GM21526 (cell line): ENCODE data around the gene NFIA.

Experiments
- ATAC-seq: cut with Tn5 transposase; IDR thresholded peaks from one replicate; pipeline ENCODE4 v1.9.1; 2021; ENCODE audit warnings: moderate library complexity; ENCODE audit not compliant: unreplicated experiment, low FRiP score

The NFIA gene

DNA sequence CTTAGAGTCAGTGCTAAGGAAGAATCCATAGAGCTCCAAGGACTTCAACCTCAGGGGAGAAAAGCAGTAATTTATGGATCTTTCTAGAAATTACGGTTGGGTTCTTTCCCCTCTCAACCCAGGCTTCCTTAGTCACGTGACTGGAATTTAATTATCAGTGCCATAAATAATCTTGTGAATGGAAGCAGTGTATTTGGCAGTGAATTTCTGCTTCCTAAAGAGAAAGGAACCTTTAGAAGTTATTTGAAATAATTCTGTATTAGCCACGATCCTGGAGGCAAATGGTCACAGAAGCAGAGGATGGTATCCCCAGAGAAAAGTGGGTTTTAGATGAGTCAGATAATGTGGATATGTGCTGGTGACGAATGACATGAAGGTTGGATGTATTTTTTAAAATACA, 89.6 kb downstream of the NFIA start:
- no peak for ATAC-seq

DNA sequence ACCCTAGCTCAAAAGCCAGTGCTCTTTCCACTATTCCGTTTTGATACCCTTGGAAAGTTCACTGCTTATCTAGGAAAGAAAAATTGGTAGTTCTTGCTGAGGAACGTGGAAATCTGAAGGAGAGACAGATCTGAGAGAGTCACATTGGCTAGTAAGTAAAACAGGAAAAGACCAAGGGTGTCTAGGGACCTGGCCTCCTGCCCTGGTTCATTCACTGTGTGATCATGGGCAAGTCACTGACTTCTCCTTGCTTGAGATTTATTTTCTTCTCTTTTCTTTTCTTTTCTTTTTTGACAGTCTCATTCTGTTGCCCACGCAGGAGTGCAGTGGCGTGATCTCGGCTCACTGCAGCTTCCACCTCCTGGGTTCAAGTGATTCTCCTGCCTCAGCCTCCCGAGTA, 90.8 kb downstream of the NFIA start:
- no peak for ATAC-seq

DNA sequence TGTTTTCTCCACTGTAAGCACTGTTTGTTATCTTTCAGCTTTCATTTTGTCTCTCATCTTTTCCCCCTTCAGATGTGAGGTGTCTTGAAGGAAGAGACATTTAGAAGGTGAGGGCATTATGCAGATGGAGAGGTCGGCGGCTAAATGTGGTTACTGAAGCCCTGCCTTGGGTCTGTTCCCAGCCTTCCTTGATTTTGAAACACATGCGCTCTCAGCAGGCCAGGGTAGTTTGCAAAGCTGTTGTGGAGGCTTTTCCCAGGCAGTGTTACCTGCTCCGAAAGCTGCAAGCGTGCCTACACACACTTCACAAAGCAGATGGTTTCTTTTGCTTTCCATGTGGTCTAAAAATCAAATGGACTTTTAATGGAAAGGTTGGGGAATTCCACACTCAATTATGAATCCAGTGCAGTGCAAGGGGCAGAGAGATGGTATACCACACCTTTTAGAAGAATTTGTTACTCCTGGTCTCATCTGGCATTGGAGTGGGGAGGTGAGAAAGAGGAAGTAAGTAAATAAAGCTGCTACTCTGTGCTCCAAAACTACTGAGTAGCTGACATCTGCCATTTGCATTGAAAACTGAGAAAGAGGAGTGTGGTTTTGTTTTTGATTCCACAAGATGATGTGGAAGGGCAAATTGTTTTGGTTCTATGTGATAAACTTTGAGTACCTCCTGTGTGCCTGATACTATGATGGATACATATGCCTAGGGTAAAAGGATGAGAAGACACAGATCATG, 91.9 kb downstream of the NFIA start:
- ATAC-seq = peak; percentile 76

DNA sequence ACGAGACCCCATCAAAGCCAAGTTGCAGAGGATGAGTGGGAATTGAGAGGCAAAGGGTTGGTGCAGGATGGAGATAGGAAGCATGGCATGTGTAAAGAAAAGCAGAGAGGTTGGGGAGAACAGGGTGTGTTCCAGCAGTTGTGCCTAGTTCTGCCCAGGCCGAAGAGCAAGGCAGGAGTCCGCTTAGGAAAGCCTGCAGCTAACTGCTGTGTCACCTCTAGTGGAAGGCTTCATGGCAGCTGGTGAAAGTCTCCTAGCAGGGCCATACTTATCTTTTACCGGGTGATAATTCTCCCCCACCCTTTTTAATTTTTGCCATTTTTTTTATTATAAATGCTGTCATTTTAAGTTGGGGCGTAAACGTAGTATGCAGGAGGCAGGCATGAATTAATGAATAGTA, 93.6 kb downstream of the NFIA start:
- no peak for ATAC-seq

DNA sequence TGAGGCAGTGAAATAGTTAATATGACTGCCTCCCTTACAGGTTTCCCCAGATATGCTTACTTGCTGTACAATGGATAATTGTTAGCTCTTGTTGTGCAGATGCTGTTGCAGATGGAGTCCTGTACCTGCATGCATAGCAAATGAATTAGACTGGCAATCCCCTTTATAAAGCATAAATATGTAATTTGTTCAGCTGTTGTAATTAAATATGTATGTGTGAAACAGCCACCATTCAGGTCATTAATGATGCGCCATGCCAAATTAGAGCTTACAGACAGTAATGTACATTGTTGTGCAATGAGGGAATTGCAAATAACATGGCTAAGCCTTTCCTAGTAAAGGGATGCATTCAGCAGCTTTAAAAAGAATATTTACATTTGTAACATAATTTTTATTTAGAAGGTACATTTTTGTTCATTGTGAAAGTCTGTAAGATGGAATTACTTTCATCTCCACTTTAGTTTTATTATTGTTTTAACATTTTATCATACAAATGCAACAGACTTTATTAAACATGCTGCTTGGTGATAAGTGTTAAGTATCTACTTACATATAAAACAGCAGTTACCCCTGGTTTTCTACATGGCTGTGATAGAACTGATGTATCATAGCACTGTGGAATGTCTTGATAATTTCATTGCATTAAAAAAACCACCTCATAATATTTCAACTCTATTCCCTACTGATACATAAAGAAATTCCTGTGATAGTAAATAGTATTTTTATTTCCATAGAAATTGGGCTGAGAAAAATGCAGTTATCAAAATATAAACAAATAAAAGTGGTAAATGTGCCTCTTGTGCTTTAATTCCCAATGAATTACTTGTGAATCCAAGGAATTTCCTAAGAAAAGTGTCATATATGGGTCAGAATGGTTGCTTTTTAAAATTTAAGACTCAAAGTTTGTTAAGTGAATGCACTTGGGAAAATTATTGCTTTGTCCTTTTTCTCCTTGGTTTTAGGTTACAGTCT, 99.0 kb downstream of the NFIA start:
- ATAC-seq = no peak

DNA sequence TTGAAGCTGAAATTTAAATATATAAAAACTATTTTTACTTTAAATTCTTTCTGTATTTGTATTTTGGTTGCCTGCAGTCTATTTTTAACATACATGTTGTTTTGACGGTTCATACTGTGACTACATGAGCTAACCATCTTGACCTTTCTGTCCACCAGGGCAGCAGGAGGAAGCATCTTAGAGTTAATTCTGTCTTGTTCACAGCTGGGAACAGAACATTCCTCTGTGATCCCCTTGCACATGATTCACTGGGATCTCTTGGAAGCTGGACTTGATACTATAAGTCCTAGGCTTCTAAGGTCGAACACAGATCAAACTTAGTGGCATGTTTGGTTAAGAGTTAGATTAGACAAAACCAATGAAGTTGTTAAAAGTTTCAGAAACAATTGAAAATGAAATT, 99.7 kb downstream of the NFIA start:
- ATAC-seq = no peak

DNA sequence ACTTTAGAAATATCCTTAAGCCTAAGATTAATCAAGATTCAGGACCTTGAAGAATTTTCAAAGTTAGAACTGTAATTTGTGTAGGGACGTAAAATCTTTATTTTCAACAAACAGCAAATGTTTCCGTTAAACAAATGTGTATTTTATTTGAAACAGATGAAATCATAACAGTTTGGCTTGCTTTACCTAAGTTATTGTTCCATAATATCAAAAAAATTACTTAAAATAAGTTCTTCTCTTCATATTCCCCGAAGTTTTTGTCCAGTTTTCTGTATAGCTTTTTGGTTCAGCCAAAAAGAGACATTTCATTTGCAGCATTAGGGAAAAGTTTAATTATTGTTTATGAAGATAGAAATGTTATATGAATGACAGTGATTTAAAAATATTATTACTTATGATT, 100.1 kb downstream of the NFIA start:
- no peak for ATAC-seq

DNA sequence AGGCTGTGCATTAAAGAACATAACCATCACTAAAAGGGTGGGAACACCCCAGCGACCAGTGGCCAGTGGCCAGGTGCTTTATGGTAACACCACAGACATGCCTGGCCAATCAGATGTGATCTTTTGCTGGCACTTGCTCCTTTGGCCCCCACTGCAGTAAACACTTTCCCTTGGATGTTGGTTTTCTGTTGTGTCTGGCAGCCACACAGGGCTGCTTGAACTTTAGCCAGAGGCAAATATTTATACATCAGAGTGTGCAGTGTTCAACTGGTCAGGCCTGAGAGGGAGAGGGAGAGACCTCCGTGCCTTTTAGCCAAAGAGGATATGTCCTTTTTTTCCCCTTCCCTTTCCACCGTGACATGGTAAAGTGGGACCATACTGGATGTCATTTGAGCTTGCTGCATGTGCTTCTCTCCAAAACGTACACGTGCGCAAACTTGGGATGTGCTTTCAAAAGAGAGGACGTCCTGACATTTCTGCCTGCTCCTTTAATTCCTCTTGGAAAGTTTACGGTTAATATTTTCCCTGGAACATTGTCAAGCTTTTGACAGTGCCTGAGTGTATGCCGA, 101.2 kb downstream of the NFIA start:
- ATAC-seq = no peak

DNA sequence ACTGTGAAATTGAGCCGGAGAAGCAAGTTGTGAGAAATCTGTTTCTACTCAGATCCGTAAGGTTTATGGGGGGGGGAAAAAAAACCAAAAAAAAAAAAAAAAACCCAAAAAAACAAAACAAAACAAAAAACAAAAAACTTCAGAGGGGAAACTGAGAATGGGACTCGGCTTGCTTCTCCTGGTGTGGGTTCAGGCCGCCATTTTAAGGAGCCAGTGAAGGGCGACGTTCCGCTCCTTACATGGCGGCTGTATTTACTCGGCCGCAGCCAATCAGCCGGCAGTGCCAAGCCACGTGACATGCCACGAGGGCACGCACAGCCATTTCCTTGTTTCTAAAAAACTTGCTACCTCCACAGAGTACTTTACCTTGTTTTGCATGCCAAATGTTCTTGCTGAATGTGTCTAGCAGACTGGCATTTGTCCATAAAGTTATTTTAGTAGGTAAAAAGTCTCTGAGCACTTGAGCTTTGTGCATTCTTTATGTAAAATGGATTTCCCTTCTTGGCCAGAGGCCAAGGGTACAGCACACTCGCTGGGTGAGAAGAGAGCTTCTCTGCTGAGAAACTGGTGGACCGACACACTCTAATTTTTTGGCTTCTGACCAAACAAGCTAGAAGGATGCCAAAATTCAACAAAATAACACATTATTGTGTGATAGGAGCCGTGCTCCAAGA, 101.8 kb downstream of the NFIA start:
- ATAC-seq = no peak

DNA sequence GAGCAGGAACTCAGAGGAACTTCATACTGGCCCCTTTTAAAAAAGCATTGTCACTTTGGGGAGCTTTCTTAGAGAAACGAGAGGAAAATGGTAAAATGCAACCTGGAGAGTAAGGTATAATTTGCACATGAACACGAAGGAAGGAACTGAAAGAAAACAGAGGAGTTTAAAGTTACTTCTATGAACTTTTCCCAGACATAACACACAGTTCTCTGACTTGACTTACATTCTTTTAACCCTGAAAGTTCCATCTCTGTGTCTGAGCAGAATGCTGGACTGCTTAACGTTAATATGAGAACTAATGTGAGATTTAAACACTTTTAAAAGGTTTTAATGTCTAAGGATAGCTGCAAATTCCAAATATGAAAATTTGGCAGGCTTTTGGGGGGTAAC, 102.3 kb downstream of the NFIA start:
- ATAC-seq = no peak

DNA sequence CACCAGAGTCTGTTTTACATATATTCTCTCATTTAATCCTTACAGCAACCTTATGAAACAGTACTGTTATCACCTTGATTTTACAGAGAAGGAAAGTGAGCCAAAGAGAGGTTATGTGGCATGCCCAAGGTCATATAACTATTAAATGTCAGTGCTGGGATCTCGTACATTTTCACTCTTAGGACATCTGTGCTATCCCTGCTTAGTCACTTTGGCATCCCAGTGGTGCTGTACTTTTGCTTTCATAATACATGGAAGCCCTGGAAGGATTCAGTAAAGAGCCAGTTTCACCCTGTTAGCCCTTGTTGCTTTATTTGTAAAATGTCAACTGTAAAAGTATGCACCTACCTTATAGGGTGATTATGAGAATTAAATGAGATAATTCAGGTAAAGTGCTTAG, 104.4 kb downstream of the NFIA start:
- no peak for ATAC-seq

DNA sequence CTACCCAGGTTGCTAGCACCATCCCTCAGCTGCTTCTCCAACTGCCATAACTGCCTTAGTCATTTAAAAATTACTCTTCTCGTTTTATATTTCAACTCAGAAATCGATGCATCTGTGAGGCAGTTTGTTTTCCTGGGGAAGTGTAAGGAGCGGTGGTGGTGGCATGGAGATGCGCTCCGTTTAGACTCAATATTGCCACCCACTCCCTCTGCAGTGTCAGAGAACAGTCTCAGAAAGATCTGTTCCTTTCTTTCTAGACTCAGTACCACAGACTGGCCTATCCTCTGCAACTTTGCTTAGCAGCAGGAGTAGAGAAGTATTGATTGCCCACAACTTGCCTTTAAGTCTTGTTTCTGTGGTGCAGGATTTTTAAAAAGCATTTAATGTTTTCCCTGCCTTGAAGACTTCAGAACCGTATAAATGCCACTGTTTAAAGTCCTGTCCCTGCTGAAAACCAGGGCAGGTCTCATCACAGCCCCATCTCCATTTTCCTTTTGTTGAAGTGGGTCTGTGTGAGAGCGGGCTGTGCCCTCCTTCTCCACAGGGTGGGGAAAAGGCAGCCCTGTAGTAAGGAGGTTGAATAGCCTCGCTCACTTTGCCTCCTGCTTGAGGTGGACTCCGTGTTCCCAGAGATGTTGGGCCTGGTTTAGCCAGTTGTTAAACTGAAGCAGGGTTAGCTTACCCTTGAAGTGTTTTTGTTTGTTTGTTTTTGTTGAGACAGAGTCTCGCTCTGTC, 105.2 kb downstream of the NFIA start:
- no peak for ATAC-seq

DNA sequence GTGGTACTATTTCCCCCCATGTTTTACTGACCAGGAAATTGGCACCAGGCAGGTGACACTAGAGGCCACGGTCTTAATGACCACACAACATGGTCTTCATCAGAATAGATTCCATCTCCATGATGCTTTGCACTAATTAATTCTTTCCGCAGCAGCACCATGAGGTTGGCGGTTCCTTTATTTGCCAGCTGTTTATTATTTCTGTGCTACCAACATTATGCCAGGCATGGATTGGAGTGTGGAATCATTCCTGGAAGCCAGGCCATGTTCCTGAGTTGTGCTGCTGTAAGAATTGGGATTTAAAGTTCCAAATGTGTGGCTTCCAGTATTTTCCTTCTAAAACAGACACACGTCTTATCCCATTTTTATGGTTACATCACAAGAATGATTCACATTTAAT, 107.8 kb downstream of the NFIA start:
- ATAC-seq = no peak

DNA sequence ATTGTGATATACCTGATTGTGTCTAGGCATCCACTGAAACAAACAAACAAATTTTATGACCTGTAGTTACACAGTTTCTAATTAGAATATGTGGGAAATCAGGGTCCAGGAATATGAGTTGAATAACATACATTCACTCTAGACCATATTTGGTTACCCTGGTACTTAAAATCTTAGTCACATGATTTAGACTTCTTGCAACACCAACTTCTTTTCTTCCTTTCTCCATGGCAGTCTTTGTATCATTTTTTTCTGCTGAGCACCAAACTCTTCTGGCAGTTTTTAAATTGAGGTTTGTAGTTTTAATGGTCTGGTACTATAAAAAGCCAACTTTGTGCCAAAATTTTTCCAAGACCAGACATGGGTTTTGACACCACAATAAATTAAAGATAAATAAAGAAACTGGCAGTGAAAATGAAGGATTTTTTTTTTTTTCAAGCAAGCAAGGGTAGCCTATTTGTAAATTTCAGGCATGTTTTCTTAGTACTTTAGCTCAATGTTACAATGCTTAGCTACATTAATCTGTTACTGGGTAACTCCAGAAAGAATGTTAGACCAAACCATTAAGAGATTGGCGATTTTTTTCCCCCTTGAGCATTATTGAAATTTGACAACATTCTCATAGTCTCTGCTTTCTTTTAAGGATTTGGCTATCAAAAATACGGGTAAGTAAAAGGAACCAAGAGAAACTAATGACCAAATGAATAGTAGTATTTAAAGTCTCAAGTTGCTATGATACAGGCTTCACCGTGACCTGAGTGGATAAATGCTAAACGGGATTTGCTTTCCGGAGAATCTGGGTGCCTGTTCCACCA, 108.5 kb downstream of the NFIA start:
- no peak for ATAC-seq

DNA sequence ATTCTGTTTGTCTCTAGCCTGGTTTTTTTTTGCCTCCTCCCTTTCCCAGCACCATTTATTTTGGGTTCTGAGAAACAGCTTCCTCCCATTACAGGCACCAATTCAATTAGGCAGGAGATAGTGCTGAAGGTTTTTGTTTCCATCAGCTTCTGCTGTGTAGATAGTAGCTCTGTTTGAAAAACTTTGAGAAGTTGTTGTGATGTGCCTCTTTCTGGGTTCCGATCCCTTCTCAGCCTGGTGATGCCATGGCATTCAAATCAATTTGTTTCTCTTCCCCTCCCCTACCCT, 109.0 kb downstream of the NFIA start:
- ATAC-seq = no peak

DNA sequence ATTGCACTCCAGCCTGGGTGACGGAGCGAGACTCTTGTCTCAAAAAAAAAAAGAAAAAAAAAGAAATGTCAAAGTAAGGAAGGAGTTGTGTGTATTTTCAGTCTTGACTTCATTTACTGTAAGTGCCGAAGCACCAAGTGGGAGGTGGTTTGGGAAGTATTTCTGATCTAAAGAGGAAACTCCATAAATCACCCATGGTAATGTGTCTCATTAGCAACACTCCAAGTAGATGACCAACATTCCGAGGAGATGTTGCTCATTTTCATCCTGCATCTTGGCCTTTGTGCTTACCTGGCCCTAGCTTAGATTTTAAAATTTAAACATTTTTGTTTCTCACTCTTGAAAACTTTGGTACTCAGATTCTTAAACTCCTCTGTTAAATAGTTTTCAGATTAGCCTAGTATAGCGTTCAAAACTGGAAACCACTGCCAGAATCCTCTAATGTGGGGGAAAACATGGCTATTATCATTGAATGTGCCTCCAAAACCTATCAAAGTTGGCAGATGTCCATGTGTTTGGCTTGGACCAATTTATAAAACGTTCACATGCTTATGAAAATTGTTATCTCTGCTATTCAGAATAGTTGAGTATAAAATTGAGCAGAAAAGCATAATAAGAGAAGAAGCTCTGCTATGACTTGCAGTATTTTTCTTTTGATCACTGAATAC, 110.4 kb downstream of the NFIA start:
- ATAC-seq = no peak

DNA sequence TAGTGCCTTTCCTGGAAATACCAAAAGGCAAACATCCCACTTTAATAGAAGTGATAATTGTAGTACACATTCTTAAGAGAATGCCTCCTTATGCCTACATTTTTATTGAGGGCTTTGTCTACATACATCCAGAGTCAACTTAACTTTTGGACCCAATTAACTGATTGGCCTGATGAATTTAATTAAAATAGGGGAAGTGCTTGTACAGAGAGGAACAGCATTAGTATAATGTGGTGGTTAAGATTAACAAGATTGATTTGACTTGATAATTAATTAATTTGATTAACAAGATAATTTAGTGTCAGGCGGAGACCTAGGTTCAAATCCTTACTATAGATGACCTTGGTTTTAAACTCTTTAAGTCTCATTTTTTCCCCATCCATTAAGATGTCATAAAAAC, 111.4 kb downstream of the NFIA start:
- no peak for ATAC-seq

DNA sequence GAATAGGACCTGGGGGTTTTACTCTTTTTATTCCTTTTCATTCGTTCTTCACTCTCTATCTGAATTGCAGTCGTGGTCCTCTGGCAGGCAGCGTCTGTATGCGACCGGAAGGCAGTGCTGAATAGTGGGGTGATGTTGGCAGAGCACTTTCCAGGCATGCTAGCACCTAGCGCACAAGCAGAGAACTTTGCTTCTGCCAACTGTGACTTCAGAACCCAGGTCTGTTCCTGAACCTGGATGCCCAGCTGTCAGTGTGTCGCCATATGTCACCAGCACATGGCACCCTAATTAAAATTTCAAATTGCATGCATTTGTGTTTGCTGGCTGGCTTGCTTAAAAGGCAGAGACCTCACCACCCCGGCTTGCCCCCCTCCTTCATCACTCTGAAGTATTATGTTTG, 116.2 kb downstream of the NFIA start:
- no peak for ATAC-seq

DNA sequence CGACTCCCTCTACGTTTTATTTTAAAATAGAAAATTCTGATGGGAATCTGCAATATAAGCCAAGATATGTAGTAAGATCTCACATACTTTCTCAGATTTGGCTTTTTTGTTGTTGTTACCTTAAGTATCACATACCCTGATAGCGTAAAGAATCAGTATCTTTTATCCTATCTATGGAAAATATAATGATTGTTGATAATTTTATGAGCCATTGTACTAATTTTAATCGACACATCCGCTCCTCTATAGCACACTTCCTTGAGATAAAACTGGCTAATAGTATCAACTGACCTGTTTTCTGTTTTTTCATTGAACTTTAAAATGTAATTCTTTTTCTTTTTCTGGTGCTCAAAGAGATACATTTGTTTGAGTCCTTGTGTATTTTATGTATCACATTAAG, 118.7 kb downstream of the NFIA start:
- ATAC-seq = no peak
